MM.1S (cell line): ENCODE data around the gene CSF2RB.

Source experiments
- EZH2 ChIP-seq: fragments of 300-600 bp; sonication (generic); optimal IDR thresholded peaks from 2 replicates; pipeline ENCODE3; 2017; ENCODE audit warnings: low read depth, mild to moderate bottlenecking, antibody characterized with exemption, low read length, mixed read lengths
- EZH2phosphoT487 ChIP-seq: fragments of 300-600 bp; sonication (generic); IDR thresholded peaks from 2 replicates; pipeline ENCODE4 v1.6.1; 2018; ENCODE audit warnings: antibody characterized with exemption, low read length
- TF ChIP-seq, protein P1 (sequence below): fragments of 300-600 bp; sonication (generic); IDR thresholded peaks from 2 replicates; pipeline ENCODE4 v1.5.1; 2016; ENCODE audit warnings: antibody characterized with exemption, low read length, mixed read lengths

DNA sequence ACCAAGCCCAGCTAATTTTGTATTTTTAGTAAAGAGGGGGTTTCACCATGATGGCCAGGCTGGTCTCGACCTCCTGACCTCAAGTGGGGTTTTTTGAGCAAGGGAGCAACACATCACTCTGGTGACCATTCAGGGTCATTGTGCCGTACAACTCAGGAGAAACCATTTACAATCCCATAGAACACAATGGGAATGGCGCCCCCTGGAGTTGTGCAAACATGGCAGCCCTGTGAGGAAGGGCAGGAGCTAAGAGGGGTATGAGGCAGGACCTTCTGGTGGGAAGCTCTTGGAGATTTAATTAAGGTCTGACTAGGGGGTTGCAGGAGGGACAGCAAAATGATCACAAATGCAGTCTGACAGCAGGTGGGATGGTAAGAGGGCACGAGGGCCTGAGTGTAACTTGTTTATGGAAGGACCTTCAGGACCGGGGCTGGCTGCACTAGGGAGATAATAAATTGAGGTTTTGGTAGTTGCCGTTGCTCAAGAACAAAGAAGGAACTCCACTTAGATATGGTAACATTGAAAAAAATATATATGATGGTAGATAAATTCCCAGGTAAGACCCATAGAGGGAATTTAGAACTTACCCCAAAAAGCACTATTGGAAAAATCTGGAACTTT is 9.1 kb upstream of the CSF2RB start:
- TF ChIP-seq EZH2phosphoT487, result no peak
- TF ChIP-seq, protein P1, sequence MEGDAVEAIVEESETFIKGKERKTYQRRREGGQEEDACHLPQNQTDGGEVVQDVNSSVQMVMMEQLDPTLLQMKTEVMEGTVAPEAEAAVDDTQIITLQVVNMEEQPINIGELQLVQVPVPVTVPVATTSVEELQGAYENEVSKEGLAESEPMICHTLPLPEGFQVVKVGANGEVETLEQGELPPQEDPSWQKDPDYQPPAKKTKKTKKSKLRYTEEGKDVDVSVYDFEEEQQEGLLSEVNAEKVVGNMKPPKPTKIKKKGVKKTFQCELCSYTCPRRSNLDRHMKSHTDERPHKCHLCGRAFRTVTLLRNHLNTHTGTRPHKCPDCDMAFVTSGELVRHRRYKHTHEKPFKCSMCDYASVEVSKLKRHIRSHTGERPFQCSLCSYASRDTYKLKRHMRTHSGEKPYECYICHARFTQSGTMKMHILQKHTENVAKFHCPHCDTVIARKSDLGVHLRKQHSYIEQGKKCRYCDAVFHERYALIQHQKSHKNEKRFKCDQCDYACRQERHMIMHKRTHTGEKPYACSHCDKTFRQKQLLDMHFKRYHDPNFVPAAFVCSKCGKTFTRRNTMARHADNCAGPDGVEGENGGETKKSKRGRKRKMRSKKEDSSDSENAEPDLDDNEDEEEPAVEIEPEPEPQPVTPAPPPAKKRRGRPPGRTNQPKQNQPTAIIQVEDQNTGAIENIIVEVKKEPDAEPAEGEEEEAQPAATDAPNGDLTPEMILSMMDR, result 0 out of 2 replicates have a peak, but pooled peaks have one; percentile 14
- no peak for TF ChIP-seq EZH2
